ENCODE data around the gene CENPB. TPM values are rescaled to one million over a fixed set of nuclear protein-coding genes. Genes with fewer than 3 reads are reported as not detected.

Gene CENPB
- total RNA-seq, 2 donors from 2014 or later = 43.0 to 50.7 TPM

- no peaks in the 10 kb centered on the region for H3K27me3 Mint-ChIP-seq (ENCODE audit: insufficient read depth)
- H3K36me3 Mint-ChIP-seq (ENCODE audit: low read depth) = peaks cover 43% of the 10 kb centered on the region
- H3K4me3 ChIP-seq (ENCODE audit: low read length) = no peak overlapping the region
- H3K4me1 ChIP-seq (ENCODE audit: control insufficient read depth, insufficient read depth, low read length) = peaks cover 12% of the 10 kb centered on the region
- H3K4me3 Mint-ChIP-seq = no peak overlapping the region
- WGBS, 2 experiments (ENCODE audit: insufficient coverage in 1 of 2, insufficient read length in 1 of 2) = 94 to 96% methylated on average over 13 of the region's 13 CpGs
- no peak for DNase-seq
- peaks cover 19% of the 10 kb centered on the region for H3K4me1 Mint-ChIP-seq
- no peak overlapping the region for H3K27ac ChIP-seq (ENCODE audit: low read depth, low read length)
- H3K27ac Mint-ChIP-seq = no peak overlapping the region
- H3K27me3 ChIP-seq (ENCODE audit: control insufficient read depth, insufficient read depth, low read length, poor library complexity, severe bottlenecking) = no peaks in the 10 kb centered on the region
- peaks cover 35% of the 10 kb centered on the region for H3K36me3 ChIP-seq (ENCODE audit: control insufficient read depth, insufficient read depth, low read length)
- TF ChIP-seq CTCF (conservative IDR thresholded peaks at IDR 0.05) = no peak
- no peaks in the 10 kb centered on the region for H3K9me3 ChIP-seq (ENCODE audit: control insufficient read depth, low read length)
- no peak overlapping the region for H3K9ac ChIP-seq (ENCODE audit: extremely low read depth, low read length, poor library complexity, severe bottlenecking)
- H3K9me3 Mint-ChIP-seq = no peaks in the 10 kb centered on the region
Measured at GRCh38 chr20:3801846-3802245, 15.3 kb upstream of the CENPB start.

GRCh38 chr20:3801299-3801698 is 14.8 kb upstream of the CENPB start:
- peaks cover 43% of the 10 kb centered on the region for H3K36me3 Mint-ChIP-seq (ENCODE audit: low read depth)
- H3K27ac ChIP-seq (ENCODE audit: low read depth, low read length) = no peak overlapping the region
- DNase-seq = no peak
- no peak for TF ChIP-seq CTCF (conservative IDR thresholded peaks at IDR 0.05)
- no peaks in the 10 kb centered on the region for H3K9me3 ChIP-seq (ENCODE audit: control insufficient read depth, low read length)
- H3K4me3 ChIP-seq (ENCODE audit: low read length) = no peak overlapping the region
- no peaks in the 10 kb centered on the region for H3K9me3 Mint-ChIP-seq
- no peaks in the 10 kb centered on the region for H3K27me3 ChIP-seq (ENCODE audit: control insufficient read depth, insufficient read depth, low read length, poor library complexity, severe bottlenecking)
- no peak overlapping the region for H3K4me3 Mint-ChIP-seq
- peaks cover 35% of the 10 kb centered on the region for H3K36me3 ChIP-seq (ENCODE audit: control insufficient read depth, insufficient read depth, low read length)
- peaks cover 20% of the 10 kb centered on the region for H3K4me1 Mint-ChIP-seq
- no peak overlapping the region for H3K9ac ChIP-seq (ENCODE audit: extremely low read depth, low read length, poor library complexity, severe bottlenecking)
- H3K4me1 ChIP-seq (ENCODE audit: control insufficient read depth, insufficient read depth, low read length) = peaks cover 12% of the 10 kb centered on the region
- no peaks in the 10 kb centered on the region for H3K27me3 Mint-ChIP-seq (ENCODE audit: insufficient read depth)
- 88 to 93% methylated on average over 3 to 4 of the region's 4 CpGs for WGBS, 2 experiments (ENCODE audit: insufficient coverage in 1 of 2, insufficient read length in 1 of 2)
- H3K27ac Mint-ChIP-seq = no peak overlapping the region

- H3K9me3 ChIP-seq (ENCODE audit: control insufficient read depth, low read length) = no peaks in the 10 kb centered on the region
- H3K9ac ChIP-seq (ENCODE audit: extremely low read depth, low read length, poor library complexity, severe bottlenecking) = no peak overlapping the region
- TF ChIP-seq CTCF (conservative IDR thresholded peaks at IDR 0.05) = no peak
- peaks cover 31% of the 10 kb centered on the region for H3K36me3 ChIP-seq (ENCODE audit: control insufficient read depth, insufficient read depth, low read length)
- peaks cover 40% of the 10 kb centered on the region for H3K36me3 Mint-ChIP-seq (ENCODE audit: low read depth)
- peaks cover 20% of the 10 kb centered on the region for H3K4me1 Mint-ChIP-seq
- peaks cover 12% of the 10 kb centered on the region for H3K4me1 ChIP-seq (ENCODE audit: control insufficient read depth, insufficient read depth, low read length)
- H3K4me3 ChIP-seq (ENCODE audit: low read length) = no peak overlapping the region
- no peaks in the 10 kb centered on the region for H3K27me3 ChIP-seq (ENCODE audit: control insufficient read depth, insufficient read depth, low read length, poor library complexity, severe bottlenecking)
- no peak overlapping the region for H3K4me3 Mint-ChIP-seq
- no peak overlapping the region for H3K27ac Mint-ChIP-seq
- DNase-seq = no peak
- H3K27ac ChIP-seq (ENCODE audit: low read depth, low read length) = no peak overlapping the region
- no peaks in the 10 kb centered on the region for H3K9me3 Mint-ChIP-seq
- WGBS, 2 experiments (ENCODE audit: insufficient coverage in 1 of 2, insufficient read length in 1 of 2) = 86 to 94% methylated on average over 6 to 8 of the region's 8 CpGs
- H3K27me3 Mint-ChIP-seq (ENCODE audit: insufficient read depth) = no peaks in the 10 kb centered on the region
Measured at GRCh38 chr20:3800878-3801260, 14.3 kb upstream of the CENPB start.
